GM19324 (cell line): Measurements from ENCODE around the gene SHROOM4.

Source experiments
- ATAC-seq: cut with Tn5 transposase; IDR thresholded peaks from one replicate; pipeline ENCODE4 v1.9.1; 2021; ENCODE audit warnings: mild to moderate bottlenecking, moderate library complexity; ENCODE audit not compliant: unreplicated experiment, low FRiP score

Gene SHROOM4, protein sequence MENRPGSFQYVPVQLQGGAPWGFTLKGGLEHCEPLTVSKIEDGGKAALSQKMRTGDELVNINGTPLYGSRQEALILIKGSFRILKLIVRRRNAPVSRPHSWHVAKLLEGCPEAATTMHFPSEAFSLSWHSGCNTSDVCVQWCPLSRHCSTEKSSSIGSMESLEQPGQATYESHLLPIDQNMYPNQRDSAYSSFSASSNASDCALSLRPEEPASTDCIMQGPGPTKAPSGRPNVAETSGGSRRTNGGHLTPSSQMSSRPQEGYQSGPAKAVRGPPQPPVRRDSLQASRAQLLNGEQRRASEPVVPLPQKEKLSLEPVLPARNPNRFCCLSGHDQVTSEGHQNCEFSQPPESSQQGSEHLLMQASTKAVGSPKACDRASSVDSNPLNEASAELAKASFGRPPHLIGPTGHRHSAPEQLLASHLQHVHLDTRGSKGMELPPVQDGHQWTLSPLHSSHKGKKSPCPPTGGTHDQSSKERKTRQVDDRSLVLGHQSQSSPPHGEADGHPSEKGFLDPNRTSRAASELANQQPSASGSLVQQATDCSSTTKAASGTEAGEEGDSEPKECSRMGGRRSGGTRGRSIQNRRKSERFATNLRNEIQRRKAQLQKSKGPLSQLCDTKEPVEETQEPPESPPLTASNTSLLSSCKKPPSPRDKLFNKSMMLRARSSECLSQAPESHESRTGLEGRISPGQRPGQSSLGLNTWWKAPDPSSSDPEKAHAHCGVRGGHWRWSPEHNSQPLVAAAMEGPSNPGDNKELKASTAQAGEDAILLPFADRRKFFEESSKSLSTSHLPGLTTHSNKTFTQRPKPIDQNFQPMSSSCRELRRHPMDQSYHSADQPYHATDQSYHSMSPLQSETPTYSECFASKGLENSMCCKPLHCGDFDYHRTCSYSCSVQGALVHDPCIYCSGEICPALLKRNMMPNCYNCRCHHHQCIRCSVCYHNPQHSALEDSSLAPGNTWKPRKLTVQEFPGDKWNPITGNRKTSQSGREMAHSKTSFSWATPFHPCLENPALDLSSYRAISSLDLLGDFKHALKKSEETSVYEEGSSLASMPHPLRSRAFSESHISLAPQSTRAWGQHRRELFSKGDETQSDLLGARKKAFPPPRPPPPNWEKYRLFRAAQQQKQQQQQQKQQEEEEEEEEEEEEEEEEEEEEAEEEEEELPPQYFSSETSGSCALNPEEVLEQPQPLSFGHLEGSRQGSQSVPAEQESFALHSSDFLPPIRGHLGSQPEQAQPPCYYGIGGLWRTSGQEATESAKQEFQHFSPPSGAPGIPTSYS (N-terminal part only)

GRCh38 chrX:50813843-50814661 is at the start of gene SHROOM4:
TSS of gene SHROOM4 (minus strand) at chrX:50814194. CDS start at chrX:50814018, 176 bp downstream.
- no peak for ATAC-seq

DNA sequence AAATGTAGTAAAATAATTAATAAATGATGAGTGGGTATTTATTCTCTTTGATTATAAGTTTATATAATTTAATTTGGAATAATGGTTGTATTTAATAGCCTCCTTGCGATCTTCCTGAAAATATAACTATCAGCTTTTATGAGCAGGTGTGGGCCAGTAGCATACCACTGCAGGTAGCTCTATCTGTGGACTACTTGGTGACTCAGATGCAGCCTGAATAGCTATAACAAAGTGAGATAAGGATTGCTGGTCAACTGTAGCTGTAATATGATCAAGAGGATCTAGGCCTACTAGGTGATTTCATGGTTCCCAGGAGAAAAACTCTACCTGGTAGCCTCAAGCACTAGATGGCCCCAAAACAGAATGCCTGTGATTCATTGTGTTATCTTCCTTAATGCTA is 49.5 kb upstream of the SHROOM4 start:
- no peak for ATAC-seq

DNA sequence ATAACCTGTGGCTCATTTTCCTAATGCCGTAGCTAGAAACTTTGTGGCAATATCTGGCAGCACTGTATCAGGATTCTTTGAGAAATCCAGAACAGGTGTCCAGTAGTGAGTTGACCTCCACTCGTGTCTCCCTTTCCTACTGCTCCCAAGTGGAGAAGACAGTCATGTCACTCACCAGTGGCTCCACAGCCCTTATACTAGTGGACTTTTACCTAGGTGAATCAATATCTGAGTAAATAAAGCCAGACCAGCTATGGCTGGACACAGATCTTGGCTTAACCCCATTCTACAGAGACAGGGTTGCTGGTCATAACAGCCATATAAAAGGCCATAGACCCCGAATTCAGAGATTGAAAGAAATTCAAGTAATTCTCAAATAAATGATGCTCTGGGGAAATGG is 46.5 kb upstream of the SHROOM4 start:
- ATAC-seq = no peak

DNA sequence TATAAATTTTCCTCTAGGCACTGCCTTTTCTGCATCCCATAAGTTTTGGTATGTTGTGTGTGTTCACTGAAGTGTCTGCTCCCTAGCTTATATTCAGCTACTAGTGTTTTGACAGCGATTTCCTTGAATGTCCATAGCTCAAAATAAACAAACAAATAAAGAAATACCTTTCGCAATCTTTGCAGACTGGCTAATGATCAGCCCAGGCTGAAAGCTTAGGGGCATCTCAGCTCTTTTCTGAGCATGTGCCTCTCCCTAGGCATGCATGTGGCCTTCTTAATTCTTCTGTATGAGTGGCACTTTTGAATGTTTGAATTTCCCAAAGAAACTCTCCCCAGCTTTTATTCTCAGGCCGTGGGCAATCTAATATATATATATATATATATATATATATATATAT is 44.6 kb upstream of the SHROOM4 start:
- ATAC-seq = no peak

- ATAC-seq = no peak
Observed at GRCh38 chrX:50853399-50853798, 39.4 kb upstream of the SHROOM4 start.

DNA sequence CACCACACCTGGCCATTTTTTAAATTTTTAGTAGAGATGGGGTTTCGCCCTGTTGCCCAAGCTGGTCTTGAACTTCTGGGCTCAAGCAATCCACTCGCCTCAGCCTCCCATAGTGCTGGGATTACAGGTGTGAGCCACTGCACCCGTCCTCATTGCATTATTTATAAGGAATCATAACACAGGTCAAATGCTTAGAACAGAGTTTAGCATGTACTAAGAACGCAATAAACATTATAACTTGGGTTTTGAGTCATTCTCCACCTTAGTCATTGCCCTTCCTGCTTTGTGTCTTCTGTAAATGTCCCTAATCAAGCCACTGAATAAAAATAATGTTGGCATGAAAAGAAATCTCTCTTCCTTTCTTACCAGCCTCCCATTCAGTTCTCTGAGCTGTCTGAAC is 38.5 kb upstream of the SHROOM4 start:
- no peak for ATAC-seq

DNA sequence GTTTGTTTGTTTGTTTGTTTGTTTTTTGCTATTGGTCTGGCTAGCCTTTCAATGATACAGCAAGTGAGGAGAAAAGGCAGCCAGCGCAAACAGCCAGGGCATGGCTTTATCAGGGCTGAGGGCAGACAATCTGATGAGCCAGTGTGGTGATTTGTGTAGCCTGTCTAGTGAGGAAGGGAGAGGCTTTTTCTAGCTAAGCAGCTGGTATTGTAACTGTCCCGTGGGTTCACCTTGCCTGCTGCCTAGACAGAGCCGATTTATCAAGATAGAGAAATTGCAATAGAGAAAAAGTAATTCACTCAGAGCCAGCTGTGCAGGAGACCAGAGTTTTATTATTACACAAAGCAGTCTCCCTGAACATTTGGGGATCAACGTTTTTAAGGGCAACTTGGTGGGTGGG is 28.2 kb upstream of the SHROOM4 start:
- ATAC-seq = no peak

DNA sequence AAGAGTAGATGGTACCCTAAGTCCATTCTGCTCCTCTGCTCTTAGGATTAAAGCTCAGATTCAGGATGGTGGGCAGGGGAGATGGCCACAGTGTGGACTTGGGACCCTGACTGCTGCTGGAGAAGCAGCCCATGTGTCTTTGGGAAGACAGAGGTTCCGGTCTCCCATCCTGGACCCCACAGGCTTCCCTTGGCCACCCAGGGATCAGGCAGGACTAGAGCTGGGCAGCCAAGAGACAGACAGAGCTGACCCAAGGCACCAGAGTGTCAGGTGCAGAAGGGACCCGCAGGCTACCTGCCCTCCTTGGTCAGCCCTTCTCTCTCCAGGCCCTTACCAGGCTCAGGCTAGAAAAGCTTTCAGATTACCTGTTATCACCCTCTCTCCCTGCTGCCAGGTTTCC is 25.7 kb upstream of the SHROOM4 start:
- no peak for ATAC-seq

- ATAC-seq = no peak
Observed at GRCh38 chrX:50838820-50839600, 25.0 kb upstream of the SHROOM4 start.

GRCh38 chrX:50827996-50828395 is 14.0 kb upstream of the SHROOM4 start:
- no peak for ATAC-seq

GRCh38 chrX:50825825-50826224 is 11.8 kb upstream of the SHROOM4 start:
- no peak for ATAC-seq

DNA sequence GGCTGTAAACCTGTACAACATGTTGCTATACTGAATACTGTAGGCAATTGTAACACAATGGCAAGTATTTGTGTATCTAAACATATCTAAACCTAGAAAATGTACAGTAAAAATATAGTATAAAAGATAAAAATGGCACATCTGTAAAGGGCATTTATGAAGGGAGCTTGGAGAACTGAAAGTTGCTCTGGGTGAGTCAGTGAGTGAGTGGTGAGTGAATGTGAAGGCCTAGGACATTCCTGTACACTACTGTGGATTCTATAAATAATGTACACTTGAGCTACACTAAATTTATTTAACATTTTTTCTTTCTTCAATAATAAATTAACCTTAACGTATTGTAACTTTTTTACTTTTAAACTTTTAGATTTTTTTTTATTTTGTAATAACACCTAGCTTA is 5.0 kb upstream of the SHROOM4 start:
- ATAC-seq = no peak

- no peak for ATAC-seq
Observed at GRCh38 chrX:50815120-50815519, 1.1 kb upstream of the SHROOM4 start.

DNA sequence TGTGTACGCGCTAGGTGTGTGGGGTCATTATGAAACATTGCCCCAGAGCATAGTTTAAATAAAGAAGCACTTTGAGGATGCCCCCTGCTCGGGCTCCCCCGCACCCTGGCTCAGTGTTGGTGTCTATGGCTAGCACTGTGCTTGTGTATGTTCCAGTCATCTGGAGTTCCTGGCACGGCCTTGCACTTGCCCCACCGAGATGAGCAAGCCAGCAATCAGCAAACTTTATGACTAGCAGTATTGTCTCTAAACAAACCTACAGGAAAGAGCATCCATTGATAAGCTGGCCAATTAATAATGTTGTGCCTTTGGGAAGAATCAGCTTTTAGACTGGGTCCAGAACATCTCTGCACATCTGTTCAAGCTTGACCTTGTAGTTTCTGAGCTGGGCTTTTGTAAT is 707 bp upstream of the SHROOM4 start:
- ATAC-seq = no peak

DNA sequence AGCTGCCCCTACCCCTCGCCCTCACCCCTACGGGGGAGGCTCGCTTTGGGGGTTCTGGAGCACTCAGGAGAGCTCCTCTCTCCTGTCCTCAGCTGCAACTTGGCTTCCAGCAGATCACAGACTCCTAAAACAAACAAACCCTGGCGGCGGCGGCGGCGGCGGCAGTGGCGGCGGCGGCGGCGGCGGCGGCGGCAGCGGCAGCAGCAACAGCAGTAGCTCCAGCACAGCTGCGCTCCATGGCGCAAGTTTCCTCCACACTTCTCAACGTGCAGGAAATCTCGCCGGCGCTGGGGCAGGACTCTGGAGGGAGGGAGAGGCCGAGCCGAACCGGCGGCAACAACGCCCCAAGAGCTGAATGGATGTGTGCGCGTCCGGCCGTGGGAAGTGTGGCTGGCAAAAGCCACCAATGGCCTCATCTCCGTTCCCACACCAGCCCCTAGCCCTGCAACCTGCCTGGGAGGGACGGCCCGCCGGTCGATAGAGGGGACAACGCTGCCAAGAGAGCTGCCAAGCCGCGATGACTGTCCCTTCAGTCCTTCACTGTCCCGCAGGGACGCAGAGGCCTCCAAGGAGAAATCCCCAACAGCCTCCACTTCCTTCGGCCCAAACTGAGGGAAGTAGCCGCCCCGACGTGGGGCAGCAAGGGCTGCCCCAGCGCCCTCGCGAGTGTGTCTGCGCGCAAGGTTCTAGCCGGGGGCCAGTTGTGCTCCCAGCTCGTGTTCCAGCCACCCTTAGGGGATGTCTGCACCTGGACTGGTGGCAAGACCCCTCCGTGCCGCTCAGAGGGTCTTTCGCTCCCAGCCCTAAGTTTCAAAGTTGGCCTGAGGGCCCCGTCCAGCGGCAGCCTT is 775 bp downstream of the SHROOM4 start:
- no peak for ATAC-seq

GRCh38 chrX:50805276-50805675 is 8.7 kb downstream of the SHROOM4 start:
- ATAC-seq = no peak

DNA sequence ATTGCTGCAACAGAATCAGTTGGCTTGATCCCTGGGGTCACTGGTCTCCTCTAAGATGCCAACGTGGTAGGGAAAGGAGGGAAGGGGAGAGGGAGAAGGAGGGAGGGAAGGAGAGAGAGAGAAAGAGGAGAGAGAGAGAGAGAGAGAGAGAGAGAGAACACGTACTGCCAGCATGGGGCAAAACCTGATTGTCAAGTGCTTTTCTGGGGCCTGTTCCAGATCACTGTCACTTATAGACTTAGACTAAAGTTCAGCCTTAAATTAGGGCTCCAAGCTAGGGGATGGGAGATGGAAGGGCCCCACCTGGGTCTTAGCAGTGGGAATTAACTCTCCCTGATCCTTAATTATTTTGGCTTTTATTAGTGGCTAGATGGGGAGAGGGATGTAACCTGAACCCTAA is 12.9 kb downstream of the SHROOM4 start:
- no peak for ATAC-seq

DNA sequence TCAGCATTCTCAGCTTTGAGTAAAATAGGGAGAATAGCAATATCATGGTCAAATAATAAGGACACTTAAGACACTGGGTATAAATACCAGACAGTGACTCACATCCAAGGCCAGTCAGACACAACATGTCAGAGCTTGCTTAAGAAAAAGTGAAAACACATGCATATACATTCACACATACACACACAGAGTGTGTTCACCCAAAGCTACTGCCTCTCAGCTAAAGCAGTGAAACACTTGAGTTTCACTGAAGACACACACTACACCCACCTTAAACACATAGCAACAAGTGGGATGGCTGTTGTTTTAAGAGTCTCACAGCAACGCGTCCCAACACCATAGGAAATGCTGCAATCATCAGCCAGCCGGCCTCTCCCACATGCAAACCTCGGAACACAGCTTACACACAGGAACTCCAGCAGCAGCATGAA is 14.4 kb downstream of the SHROOM4 start:
- no peak for ATAC-seq
